H7 (cell line): ENCODE results near the gene SULT1C4. TPM values are rescaled to one million over a fixed set of nuclear protein-coding genes. Genes with fewer than 3 reads are reported as not detected.
"Not testable (repeated sequence)": the region's sequence is repeated elsewhere in the genome, so short reads cannot be mapped to it uniquely, and the experiment has no call there.

ENCODE experiments used
- DNase-seq: peaks from one replicate; pipeline ENCODE4 v3.0.0; 2012
- H3K27me3 ChIP-seq: 2 replicates; pipeline ENCODE4 v1.6.0; 2011; ENCODE audit warnings: mild to moderate bottlenecking, low read length; ENCODE audit not compliant: control insufficient read depth, insufficient read depth
- H3K36me3 ChIP-seq: replicated peaks from 2 replicates; pipeline ENCODE4 v1.5.1; 2011; ENCODE audit warnings: low read length; ENCODE audit not compliant: control insufficient read depth, insufficient read depth
- H3K4me3 ChIP-seq: 2 replicates; pipeline ENCODE4 v1.5.1; 2011; ENCODE audit warnings: low read depth, mild to moderate bottlenecking, control low read depth, low read length, moderate library complexity; ENCODE audit not compliant: insufficient read depth
- total RNA-seq: library from RNA; depleted of rRNA; stranded (reverse); fragments of >200 nt; shearing (Covaris generic); gene quantifications from 2 replicates; pipeline ENCODE4 v1.2.3, GENCODE V29; 2014; rRNA removed

Gene SULT1C4
- total RNA-seq, result 2.9 and 5.6 TPM in 2 replicates

DNA sequence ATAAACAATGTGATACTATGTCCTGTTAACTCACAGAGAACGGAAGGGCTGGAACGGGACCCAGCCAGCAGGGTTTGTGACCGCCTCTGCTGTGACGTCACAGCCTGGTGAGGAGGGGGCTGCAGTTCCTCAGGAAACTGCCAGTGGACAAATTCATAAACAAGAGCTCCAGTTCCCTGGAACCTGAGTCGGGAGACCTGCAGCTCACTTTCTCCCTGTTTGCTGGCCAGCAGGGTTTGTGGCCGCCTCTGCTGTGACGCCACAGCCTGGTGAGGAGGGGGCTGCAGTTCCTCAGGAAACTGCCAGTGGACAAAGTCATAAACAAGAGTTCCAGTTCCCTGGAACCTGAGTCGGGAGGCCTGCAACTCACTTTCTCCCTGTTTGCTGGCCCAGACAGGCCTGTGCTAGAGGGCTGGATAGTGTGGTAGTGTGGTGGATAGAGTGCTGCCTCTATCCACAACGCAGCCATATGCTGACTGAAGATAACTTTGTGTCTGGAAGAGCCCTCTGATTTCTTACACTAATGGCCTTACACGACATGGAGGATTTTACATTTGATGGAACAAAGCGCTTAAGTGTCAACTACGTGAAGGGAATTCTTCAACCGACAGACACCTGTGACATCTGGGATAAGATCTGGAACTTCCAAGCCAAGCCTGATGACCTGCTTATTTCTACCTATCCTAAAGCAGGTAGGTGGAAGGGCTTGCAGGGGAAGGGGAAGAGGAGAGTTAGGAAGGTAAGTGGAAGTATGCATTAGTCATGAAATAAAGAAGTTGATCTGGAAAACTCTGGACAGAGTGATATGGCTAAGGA, at the start of gene SULT1C4:
Gene SULT1C4, plus strand, starts transcription at position 140 of the 816 bp plus-strand sequence. Its CDS starts 384 bp downstream, at position 524.
- Histone ChIP-seq H3K4me3 (no peak within 1 kb of the TSS; the same call in 1 of the 2 replicates), H3K36me3 (no peaks in the 10 kb centered on the region), H3K27me3 (no peaks in the 10 kb centered on the region)
- DNase-seq, result peak; percentile 36

DNA sequence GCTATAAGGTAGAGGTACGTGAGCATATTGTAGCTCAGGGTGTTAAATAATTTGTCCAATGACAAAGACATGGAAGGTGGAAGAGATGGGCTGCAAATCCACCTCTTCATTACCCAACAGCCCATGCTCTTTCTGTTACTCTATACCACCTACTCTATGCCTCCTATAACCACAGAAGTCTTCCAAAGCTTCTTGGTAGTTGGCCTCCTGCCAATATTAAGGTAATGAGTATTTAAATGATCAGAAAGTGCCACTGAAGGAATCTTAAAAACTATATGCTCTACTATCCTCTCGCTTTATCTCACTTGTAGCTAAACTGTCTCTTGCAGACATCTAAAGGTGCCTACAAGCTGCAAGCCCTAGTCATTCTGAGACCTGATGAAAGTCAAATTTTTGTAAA, 48.0 kb upstream of the SULT1C4 start:
- Histone ChIP-seq H3K27me3 (no peaks in the 10 kb centered on the region), H3K4me3 (no peak overlapping the region), H3K36me3 (no peaks in the 10 kb centered on the region)
- no peak for DNase-seq

DNA sequence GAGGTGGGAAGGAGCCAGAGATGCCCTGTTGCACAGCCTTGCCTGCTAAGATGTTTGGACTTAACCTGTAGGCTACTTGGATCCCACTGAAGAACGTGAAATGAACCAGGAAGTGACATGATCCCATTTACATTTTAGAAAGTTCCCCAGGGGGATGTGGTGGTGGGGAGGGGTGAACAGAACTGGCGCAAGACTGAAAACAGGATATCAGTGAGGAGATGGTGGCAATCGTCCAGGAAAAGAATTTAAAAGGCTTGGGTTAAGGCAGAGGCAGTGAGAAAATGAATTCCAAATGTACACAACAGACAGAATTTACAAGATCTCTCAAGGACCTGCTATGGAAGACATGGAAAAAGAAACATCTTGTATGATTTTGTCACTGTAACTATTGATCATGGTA, 46.8 kb upstream of the SULT1C4 start:
- Histone ChIP-seq H3K4me3 (no peak overlapping the region), H3K27me3 (no peaks in the 10 kb centered on the region), H3K36me3 (no peaks in the 10 kb centered on the region)
- DNase-seq, result no peak

DNA sequence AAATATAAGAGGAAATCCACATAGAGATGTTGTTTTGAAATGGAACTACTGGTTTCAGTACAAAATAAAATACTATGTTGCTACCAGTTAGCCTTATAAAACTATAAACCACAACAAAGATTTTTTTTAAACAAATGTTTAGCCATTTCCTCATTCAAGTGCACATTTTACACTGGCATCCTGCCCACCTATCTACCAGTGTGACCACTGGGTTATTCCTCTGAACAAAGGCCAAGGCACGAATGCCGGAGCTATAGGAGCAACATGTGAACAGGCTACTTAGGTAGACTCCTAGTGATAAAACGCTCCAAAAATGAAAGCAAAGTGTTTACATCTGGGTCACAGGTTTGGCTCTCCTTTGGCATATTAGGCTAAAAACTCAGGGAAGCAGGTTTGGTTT, 31.8 kb upstream of the SULT1C4 start:
- H3K36me3 ChIP-seq, result no peaks in the 10 kb centered on the region
- no peaks in the 10 kb centered on the region for H3K27me3 ChIP-seq
- DNase-seq, result no peak
- H3K4me3 ChIP-seq, result no peak overlapping the region

DNA sequence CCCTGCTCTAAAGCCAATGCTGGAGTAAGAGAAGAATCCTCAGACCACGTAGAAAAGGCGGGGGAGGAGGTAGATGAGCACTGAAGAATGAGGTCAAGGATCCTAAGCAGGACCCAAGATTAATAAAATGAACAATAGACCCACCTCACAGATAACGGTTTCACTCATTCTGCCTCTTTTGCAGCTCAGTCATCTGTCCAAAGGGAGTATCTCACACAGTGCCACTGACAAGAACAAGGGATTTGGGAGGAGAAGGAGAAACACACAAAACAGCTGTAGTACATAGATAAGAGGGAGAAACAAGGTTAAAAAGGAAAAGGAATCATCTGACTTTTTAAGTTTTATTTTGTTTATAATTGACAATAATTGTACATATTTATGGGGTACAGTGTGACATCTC, 30.9 kb upstream of the SULT1C4 start:
- Histone ChIP-seq H3K27me3 (no peaks in the 10 kb centered on the region), H3K4me3 (no peak overlapping the region)

DNA sequence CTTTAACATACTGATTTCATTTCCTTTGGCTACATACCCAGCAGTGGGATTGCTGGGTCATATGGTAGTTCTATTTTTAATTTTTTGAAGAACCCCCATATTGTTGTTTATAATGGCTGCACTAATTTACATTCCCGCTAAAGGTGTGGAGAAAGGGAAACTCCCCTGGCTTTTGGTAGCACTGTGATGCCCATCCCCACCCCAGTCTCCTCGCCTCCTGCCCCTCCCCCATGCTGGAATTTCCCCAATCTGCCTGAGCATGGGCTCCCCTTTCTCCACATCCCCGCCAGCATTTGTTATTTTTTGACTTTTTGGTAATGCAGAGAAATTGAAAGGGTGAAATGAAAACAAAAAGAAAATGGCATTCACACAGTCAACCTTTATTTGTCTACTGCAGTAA, 30.0 kb upstream of the SULT1C4 start:
- H3K4me3 ChIP-seq, result no peak overlapping the region
- no peaks in the 10 kb centered on the region for H3K36me3 ChIP-seq
- DNase-seq, result peak; percentile 36
- no peaks in the 10 kb centered on the region for H3K27me3 ChIP-seq

More for the DNA sequence above, 30.9 kb upstream of the SULT1C4 start:
- DNase-seq, result no peak
- H3K36me3 ChIP-seq, result no peaks in the 10 kb centered on the region

DNA sequence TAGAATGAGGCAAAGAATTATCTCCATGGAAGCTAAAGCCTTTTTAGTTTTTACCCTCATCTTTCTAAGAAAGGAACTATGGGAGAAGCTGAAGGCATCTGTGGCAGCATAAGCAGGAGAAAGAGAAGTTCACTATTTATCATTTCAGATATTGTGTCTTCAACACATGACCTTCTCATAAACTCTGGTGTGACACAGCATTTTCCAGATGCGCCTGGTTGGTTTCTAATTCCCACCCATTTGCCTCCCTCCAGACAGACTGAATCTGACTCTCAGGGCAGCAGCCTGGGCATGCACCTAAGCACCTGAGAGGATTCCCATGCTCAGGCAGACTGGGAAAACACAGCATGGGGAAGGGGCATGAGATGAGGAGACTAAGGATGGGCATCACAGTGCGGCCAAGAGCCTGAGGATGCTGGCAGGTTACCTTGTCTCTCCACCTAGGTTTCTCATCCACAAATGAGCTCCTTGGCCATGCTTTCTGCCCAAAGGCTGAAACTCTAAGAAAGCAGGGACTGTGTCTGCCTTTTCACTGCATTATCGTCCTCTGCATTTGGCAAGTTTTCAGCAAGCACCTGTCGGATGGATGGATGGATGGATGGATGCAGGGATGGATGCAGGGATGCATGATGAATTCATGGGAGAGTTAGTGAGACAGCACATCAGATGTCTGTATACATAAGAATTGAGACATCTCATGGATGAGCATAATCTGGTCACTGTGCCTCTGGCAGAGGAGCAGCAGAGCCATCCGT, 28.8 kb upstream of the SULT1C4 start:
- Histone ChIP-seq H3K36me3 (no peaks in the 10 kb centered on the region), H3K27me3 (no peaks in the 10 kb centered on the region), H3K4me3 (no peak overlapping the region)
- no peak for DNase-seq

DNA sequence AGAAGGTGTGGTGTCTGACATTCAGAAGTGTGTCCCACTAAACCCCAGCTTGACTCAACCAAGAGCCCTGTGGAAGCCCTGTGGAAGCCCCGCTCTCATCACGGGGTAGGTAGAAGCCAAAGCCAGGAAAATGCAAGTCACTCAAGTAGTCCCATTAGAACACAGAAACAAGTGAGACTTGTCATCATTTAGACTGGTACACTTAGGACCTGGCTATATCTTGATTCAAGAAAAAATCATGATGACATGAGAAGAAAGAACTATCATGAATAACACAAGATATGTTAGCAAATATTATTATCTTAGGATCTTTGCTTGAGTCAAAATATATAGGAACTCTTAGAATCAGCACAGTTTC, 28.2 kb upstream of the SULT1C4 start:
- DNase-seq, result no peak
- Histone ChIP-seq H3K27me3 (no peaks in the 10 kb centered on the region), H3K4me3 (no peak overlapping the region), H3K36me3 (no peaks in the 10 kb centered on the region)

DNA sequence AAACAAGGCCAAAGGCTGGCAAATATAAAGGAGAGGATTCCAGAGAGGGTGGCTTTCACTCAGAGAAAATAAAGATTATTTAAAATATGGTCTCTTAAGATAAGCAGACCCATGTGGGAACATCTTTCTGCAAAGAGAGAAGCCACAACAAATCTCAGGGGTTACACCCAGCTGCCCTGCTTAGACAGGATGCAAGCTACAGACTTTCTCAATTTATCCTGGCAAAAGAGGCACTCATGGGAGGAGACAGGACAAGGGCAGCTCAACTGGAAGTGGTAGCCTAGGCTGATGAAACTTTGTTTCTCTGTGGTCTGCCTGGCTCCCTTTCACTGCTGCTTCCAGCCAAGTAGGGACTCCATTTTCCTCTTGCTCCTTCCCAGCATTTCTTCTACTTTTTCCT, 25.9 kb upstream of the SULT1C4 start:
- Histone ChIP-seq H3K4me3 (no peak overlapping the region), H3K36me3 (no peaks in the 10 kb centered on the region)

DNA sequence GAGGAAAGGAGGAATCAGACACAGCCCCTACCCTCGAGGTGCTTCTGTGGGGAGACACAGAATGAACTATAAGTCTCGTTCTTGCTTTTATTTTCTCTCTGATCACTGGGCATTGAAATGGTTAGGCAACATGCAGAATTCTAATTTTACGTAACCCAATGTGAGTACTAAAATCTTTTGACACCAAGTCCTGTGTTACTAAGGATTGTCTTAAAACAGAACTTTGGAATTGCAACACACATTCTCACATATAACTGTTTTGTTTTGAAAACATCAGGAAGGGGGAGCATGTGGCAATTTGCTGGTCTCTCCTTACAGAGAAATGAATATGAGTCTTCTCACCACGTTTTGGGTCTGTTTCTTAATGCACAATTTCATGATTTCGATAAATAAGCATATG, 23.6 kb upstream of the SULT1C4 start:
- Histone ChIP-seq H3K27me3 (no peaks in the 10 kb centered on the region), H3K36me3 (no peaks in the 10 kb centered on the region), H3K4me3 (no peak overlapping the region)
- no peak for DNase-seq

More for the DNA sequence above, 25.9 kb upstream of the SULT1C4 start:
- H3K27me3 ChIP-seq, result no peaks in the 10 kb centered on the region
- no peak for DNase-seq

DNA sequence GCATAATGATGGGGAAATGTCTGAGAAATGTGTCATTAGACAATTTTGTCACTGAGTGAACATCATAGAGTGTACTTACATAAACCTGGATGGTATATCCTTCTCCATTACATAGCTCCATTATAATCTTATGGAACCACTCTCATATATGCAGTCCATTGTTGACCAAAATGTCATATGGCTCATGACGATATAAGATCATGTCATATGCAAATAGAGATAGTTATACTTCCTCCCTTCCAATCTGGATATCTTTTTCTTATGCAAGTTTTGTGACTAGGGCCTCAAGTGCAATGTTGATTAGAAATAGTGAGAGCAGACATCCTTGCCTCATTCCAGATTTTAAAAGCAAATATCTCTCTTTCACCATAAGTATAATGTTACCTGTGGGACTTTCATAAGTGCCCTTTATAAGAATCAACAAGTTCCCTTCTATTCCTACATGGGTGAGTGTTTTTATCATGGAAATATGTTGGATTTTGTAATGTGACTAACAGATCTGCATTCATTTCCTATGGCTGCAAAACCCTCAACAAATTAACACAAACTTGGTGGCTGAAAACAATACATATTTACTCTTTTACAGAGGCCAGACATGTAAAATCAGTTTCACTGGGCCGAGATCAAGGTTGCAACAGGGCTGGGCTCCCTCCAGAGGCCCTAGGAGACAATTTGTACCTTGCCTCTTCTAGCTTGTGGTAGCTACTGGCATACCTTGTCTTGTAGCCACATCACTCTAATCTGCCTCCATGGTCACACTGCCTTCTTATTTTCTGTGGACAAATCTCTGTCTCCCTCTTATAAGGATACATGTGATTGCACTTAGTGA, 21.6 kb upstream of the SULT1C4 start:
- no peaks in the 10 kb centered on the region for H3K36me3 ChIP-seq
- H3K27me3 ChIP-seq, result no peaks in the 10 kb centered on the region
- no peak overlapping the region for H3K4me3 ChIP-seq
- DNase-seq, result no peak

DNA sequence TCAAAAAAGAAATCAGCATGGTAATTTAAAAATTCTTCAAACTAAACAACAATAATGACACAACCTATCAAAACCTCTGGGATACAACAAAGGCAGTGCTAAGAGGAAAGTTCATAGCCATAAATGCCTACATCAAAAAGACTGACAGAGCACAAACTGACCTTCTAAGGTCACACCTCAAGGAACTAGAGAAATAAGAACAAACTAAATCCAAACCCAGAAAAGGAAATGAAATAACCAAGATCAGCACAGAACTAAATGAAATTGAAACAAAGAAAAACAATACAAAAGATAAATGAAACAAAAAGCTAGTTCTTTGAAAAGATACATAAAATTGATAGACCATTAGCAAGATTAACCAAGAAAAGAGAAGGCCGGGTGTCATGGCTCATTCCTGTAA, 18.4 kb upstream of the SULT1C4 start:
- not testable (repeated sequence) for H3K4me3 ChIP-seq, H3K36me3 ChIP-seq, DNase-seq, H3K27me3 ChIP-seq

DNA sequence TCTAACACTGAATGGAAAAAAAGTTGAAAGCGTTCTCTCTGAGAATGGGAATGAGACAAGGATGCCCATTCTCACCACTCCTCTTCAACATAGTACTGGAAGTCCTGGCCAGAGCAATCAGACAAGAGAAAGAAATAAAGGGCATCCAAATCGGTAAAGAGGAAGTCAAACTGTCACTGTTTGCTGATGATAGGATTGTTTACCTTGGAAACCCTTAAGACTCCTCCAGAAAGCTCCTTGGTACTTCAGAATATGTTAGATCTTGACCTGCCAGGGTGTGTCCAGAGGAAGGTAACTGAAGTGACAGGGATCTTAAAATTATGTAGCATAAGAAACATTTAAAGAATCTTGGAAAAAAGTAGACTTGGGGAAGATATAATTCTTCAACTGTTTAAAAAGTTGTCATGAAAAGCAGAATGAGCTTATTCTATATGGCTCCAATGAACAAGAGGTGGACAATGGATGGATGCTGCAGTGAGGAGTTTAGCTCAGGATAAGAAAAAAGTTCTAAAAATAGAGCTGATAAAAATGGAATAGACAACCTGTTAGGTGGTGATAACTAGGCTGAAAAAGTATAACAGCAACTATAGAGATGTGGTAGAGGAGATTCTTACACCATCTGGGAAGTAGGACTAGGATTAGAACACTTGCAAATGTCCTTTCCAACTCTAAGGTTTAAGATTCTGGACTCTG, 16.8 kb upstream of the SULT1C4 start:
- no peak for DNase-seq
- Histone ChIP-seq H3K36me3 (no peaks in the 10 kb centered on the region), H3K27me3 (no peaks in the 10 kb centered on the region), H3K4me3 (no peak overlapping the region)
